Parathyroid adenoma (tissue), 2 donors: ENCODE results near the gene GTF2A1.

Source experiments
- H2AFZ ChIP-seq: fragments of 300-600 bp; sonication (generic); one replicate; pipeline ENCODE4 v1.7.0; 2017; ENCODE audit warnings: antibody characterized with exemption, mild to moderate bottlenecking
- H3K27ac ChIP-seq: fragments of 300-600 bp; sonication (generic); one replicate; pipeline ENCODE4 v1.7.0; 2017
- H3K27me3 ChIP-seq: fragments of 300-600 bp; sonication (generic); one replicate; pipeline ENCODE4 v1.7.0; 2017; ENCODE audit warnings: low read length; ENCODE audit not compliant: control insufficient read depth, insufficient read depth
- H3K36me3 ChIP-seq: fragments of 300-600 bp; sonication (generic); one replicate; pipeline ENCODE4 v1.7.0; 2017; ENCODE audit warnings: low read length; ENCODE audit not compliant: control insufficient read depth, insufficient read depth
- H3K4me1 ChIP-seq: fragments of 300-600 bp; sonication (generic); one replicate; pipeline ENCODE4 v1.7.0; 2017; ENCODE audit warnings: control low read depth
- H3K4me2 ChIP-seq: fragments of 300-600 bp; sonication (generic); one replicate; pipeline ENCODE4 v1.7.0; 2017; ENCODE audit warnings: low read length
- H3K4me3 ChIP-seq: fragments of 300-600 bp; sonication (generic); one replicate; pipeline ENCODE4 v1.7.0; 2017; ENCODE audit warnings: low read depth, low read length
- H3K79me2 ChIP-seq: fragments of 300-600 bp; sonication (generic); one replicate; pipeline ENCODE4 v1.7.0; 2017; ENCODE audit warnings: control low read depth
- H3K9ac ChIP-seq: fragments of 300-600 bp; sonication (generic); one replicate; pipeline ENCODE4 v1.7.0; 2017; ENCODE audit warnings: mild to moderate bottlenecking
- H3K9me3 ChIP-seq: fragments of 300-600 bp; sonication (generic); one replicate; pipeline ENCODE4 v1.7.0; 2017; ENCODE audit warnings: low read length; ENCODE audit not compliant: control insufficient read depth
- TF ChIP-seq, protein P1 (sequence below): fragments of 300-600 bp; sonication (generic); IDR thresholded peaks from one replicate; pipeline ENCODE4 v1.7.0; 2017; ENCODE audit warnings: antibody characterized with exemption, mild to moderate bottlenecking
- donor health status: primary hyperparathyroidism.

GTF2A1 gene

DNA sequence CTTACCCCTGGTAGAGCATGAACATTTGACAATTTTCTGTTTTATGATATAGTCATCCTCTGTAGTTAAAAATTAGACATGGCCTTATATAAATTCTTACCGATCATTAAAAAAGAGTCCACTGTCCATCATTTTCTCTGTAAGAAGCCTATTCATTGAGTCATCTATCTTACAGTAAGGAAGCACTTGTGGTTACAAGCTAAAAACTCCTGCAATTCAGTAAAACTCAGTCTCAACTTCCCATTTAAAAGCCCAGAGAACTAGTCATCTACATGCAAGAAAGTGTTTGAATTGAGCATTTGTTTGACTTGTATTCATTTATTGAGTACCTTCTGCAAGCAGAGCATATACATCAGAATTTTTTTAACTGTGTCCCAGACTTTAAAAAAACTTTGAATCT lies 63.3 kb downstream of the GTF2A1 start:
- no peaks in the 10 kb centered on the region for H3K4me1 ChIP-seq
- TF ChIP-seq, protein P1, sequence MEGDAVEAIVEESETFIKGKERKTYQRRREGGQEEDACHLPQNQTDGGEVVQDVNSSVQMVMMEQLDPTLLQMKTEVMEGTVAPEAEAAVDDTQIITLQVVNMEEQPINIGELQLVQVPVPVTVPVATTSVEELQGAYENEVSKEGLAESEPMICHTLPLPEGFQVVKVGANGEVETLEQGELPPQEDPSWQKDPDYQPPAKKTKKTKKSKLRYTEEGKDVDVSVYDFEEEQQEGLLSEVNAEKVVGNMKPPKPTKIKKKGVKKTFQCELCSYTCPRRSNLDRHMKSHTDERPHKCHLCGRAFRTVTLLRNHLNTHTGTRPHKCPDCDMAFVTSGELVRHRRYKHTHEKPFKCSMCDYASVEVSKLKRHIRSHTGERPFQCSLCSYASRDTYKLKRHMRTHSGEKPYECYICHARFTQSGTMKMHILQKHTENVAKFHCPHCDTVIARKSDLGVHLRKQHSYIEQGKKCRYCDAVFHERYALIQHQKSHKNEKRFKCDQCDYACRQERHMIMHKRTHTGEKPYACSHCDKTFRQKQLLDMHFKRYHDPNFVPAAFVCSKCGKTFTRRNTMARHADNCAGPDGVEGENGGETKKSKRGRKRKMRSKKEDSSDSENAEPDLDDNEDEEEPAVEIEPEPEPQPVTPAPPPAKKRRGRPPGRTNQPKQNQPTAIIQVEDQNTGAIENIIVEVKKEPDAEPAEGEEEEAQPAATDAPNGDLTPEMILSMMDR: no peak
- no peak overlapping the region for H2AFZ ChIP-seq

DNA sequence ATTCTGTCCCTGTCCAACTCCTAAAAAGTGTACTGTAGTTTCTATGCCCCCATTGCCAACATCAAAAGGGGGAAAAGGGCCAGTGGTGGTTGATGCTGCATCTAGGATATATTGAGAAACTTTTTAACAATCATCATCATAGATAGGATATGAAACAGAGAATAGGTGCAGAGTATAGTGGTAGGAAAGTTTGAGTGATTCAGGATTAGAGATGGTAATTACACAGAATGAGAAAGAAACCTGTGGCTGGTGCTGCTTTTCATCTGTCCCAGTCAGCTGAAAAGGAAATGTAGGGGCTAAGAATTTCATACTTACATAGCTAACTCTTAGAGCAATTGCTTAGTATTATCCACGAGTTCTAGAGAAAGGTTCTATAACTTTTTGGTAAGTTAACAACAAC lies 67.6 kb downstream of the GTF2A1 start:
- Histone ChIP-seq H3K9me3 (no peaks in the 10 kb centered on the region), H2AFZ (no peak overlapping the region), H3K9ac (no peak overlapping the region), H3K4me3 (no peak overlapping the region), H3K4me2 (no peak overlapping the region), H3K27ac (no peak overlapping the region), H3K79me2 (no peaks in the 10 kb centered on the region), H3K4me1 (no peaks in the 10 kb centered on the region), H3K27me3 (no peaks in the 10 kb centered on the region), H3K36me3 (no peaks in the 10 kb centered on the region)
- TF ChIP-seq, protein P1: no peak

More for the DNA sequence above, 63.3 kb downstream of the GTF2A1 start:
- Histone ChIP-seq H3K4me3 (no peak overlapping the region), H3K9ac (no peak overlapping the region), H3K4me2 (no peak overlapping the region), H3K27me3 (no peaks in the 10 kb centered on the region), H3K36me3 (no peaks in the 10 kb centered on the region), H3K9me3 (no peaks in the 10 kb centered on the region), H3K79me2 (no peaks in the 10 kb centered on the region), H3K27ac (no peak overlapping the region)

GRCh38 chr14:81148635-81149034 lies 72.1 kb downstream of the GTF2A1 start:
- H3K4me2 ChIP-seq: no peak overlapping the region
- H3K4me1 ChIP-seq: no peaks in the 10 kb centered on the region
- H3K9ac ChIP-seq: no peak overlapping the region
- TF ChIP-seq, protein P1: no peak
- no peaks in the 10 kb centered on the region for H3K27me3 ChIP-seq
- no peak overlapping the region for H3K27ac ChIP-seq
- H3K4me3 ChIP-seq: no peak overlapping the region
- H3K9me3 ChIP-seq: no peaks in the 10 kb centered on the region
- H3K36me3 ChIP-seq: no peaks in the 10 kb centered on the region
- H3K79me2 ChIP-seq: no peaks in the 10 kb centered on the region
- no peak overlapping the region for H2AFZ ChIP-seq

DNA sequence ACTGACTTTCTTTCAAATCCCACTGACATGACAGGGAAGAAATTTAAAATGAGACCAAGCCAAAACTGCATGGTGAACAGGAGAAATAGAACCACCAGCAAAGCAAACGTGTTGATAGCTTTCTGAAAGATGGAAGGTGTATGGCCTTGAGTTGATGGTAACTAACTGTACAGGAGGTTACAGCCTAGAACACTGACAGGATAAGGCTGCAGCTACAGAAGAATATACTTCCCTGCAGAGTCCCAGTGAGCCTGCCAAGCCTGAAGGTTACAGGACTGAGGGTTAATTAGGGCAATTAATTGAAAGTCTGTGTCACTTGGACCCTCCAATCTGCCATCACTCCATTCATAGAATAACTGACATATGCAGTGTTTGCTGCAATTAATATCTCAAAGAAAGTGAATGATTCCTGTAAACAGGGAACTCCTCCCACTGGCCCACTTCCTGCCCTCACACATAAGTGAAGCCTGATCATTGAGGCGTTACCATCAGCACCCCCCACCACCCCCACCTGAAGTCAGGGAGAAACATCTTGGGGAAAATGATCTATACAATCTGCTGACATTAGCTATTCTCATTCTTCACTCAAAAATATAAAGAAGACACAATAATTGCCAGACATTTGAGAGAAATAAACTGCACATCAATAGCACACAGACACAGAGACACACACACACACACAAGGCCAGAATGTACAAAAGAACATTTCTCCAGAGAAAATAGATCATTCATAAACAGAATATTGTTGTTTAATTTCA lies 73.4 kb downstream of the GTF2A1 start:
- Histone ChIP-seq H3K9ac (no peak overlapping the region), H3K27ac (no peak overlapping the region), H2AFZ (no peak overlapping the region), H3K4me1 (no peaks in the 10 kb centered on the region), H3K9me3 (no peaks in the 10 kb centered on the region), H3K79me2 (no peaks in the 10 kb centered on the region), H3K36me3 (no peaks in the 10 kb centered on the region), H3K4me3 (no peak overlapping the region), H3K27me3 (no peaks in the 10 kb centered on the region), H3K4me2 (no peak overlapping the region)
- TF ChIP-seq, protein P1: no peak
